NOMO-1 treated with dmso at 0.1 percent for 144 hours (cell line): Measurements from ENCODE around the gene MZB1.
A peak's percentile ranks its signal among the peaks of the same experiment; 100 is the strongest.
"Not testable (repeated sequence)": the region's sequence is repeated elsewhere in the genome, so short reads cannot be mapped to it uniquely, and the experiment has no call there.

Source experiments
- DNase-seq: peaks from one replicate; lab custom pipeline; 2025; ENCODE audit not compliant: unreplicated experiment; lab: John Stamatoyannopoulos, UW

Gene MZB1

GRCh38 chr5:139392678-139393496 is 3.2 kb upstream of the MZB1 start:
- DNase-seq = peak; percentile 79

GRCh38 chr5:139392324-139392677 is 2.6 kb upstream of the MZB1 start:
- no peak for DNase-seq

- DNase-seq = no peak
Observed at GRCh38 chr5:139391570-139392323, 2.0 kb upstream of the MZB1 start.

DNA sequence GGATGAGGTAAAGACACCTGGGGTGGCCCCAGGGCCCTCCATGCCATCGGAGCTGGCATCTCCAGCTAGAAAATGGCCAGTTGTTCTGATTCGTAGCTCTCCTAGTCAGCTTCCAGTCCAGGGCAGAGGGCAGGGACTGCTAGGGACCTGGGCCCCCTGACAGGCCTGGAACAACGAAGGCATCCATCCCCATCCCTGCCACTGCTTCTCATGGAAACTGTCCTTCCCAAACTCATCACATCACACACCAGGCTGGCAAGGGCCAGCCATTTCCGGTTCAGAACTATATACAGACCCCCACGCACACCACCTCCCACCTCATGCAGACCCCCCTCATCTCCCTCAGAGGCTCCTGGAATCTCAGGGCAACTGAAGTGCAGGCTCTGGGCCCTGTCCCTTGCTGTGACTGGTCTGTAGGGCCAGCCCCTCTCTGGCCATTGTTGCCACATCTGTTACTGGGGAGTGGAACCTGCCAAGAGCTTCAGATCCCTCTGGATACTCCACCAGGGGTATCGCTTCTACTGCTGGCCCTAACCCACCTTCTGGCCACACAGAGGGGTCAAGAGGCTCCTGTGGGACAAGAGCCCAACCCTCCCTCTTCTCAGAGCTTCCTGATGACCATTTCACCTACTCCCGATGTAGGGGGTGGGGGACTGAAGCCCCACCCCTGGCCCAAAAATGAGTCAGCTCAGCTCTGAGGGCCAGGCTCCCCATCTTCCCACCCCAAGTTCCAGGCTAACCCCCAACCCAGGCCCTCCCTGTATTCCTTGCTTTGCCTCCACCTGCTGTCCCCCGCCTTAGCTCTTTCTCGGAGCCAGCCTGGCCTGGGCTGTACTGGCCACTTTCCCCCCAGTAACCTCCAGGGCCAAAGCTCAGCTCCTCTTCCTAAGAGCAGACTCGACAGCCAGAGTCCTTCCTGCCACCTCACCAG is 1.2 kb upstream of the MZB1 start:
- DNase-seq = no peak

- DNase-seq = no peak
Observed at GRCh38 chr5:139388198-139388821, 1.4 kb downstream of the MZB1 start.

- no peak for DNase-seq
Observed at GRCh38 chr5:139387611-139388197, 2.0 kb downstream of the MZB1 start.

GRCh38 chr5:139386956-139387355 is 2.8 kb downstream of the MZB1 start:
- DNase-seq = not testable (repeated sequence)

GRCh38 chr5:139386050-139386438 is 3.7 kb downstream of the MZB1 start:
- DNase-seq = peak; percentile 68

GRCh38 chr5:139385061-139386049 is 4.4 kb downstream of the MZB1 start:
- no peak for DNase-seq

- DNase-seq = no peak
Observed at GRCh38 chr5:139384591-139385051, 5.1 kb downstream of the MZB1 start.

GRCh38 chr5:139383993-139384590 is 5.6 kb downstream of the MZB1 start:
- DNase-seq = no peak

DNA sequence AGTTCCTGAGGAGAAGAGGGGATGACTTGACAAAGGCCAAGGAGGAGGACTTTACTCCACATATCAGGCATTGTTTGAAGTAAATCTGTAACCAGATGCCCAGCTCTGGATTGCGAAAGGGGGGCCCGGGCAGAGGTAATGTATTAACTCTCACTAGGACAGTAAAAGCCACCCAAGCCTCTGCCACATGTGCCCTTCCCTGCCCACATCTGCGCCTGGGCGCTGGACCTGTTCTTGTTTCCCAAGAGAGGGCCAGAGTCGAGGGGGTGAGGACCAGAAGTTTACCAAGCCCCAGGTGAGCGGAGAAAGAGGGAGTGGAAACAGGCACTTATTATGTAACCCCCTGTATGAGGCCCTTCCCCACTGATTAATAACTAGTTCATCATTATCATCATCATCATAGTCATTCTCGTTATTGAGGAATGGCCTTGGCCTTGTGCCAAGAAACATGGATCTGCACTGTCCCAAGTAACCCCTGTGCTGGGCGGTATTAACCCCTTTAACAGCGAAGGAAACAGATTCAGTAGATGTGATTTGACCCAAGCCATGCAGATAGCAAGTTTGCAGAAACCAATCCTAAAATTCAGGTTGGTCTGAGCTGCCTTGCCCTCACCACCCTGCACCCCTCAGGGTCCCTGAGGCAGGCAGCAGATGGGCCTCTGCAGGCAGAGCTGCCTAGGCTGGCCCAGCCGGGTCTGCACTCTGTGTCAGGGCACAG is 6.3 kb downstream of the MZB1 start, which contains the start of gene SLC23A1:
Gene SLC23A1, minus strand, starts transcription at position 23 of the 718 bp plus-strand sequence. CDS start 44 bp downstream, outside the sequence.
- no peak for DNase-seq

- DNase-seq = no peak
Observed at GRCh38 chr5:139382807-139383206, 6.9 kb downstream of the MZB1 start.

DNA sequence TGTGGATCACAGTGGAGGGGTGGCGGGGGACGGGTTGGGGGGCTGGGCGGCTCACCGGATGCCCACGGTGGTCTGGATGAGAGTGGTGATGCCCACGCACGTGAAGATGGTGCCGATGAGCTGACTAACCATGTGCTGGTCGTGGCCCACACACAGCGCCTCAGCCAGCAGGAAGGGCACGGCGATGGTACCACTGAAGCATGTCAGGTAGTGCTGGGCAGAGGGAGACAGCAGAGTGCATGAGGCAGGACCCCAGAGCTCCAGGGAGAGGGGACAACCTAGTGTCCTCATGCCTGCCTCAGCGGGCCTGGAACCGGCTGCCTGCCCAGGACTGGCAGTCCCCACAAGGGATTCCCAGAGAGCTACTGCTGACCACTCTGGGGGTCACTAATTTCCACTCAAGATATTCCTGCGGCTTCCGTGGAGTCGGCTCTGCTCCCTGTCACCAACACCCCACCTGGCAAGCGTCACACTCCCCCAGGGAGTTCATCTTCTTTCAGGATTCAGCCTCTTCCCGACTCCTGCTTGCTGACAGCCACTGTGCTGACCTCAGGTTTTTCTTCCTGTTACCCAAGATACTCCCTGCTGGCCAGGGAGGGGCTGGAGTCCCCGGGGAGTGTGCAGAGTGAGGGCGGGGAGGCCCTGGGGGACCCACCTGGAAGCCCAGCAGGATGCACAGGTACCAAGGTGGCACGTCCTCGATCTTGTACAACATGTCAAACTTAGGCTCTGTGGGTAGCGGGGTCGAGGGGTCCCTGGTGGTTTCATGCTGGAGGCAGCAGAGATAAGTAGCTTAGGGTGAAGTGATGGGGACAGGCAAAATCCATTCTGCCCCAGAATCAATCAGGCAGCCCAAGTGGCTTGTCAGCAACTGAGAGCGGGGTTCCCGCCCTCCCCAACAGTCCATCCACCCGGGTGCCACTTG is 7.6 kb downstream of the MZB1 start:
- no peak for DNase-seq

- DNase-seq = no peak
Observed at GRCh38 chr5:139379626-139380449, 9.9 kb downstream of the MZB1 start.

DNA sequence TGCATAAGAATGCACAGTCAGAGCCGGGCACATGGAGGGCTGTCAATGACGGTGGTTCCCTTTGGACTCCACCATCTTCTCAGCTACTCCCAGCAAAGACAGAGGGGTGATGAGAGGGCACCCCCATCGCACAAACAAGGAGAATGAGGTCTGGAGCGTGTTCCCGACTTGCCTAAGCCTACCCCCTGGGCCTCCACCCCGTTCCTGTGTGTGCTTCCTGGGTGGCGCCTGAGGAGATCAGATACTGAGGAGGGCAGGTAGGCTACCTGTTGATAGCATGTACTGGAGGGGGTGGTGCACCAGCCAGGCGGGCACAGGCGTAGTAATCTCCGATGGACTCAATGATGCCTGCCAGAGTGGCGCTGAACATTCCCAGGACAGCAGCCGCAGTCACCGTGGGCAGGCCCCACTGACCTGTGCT is 10.8 kb downstream of the MZB1 start:
- no peak for DNase-seq
